Measurements from ENCODE around the gene RXRA.

DNA sequence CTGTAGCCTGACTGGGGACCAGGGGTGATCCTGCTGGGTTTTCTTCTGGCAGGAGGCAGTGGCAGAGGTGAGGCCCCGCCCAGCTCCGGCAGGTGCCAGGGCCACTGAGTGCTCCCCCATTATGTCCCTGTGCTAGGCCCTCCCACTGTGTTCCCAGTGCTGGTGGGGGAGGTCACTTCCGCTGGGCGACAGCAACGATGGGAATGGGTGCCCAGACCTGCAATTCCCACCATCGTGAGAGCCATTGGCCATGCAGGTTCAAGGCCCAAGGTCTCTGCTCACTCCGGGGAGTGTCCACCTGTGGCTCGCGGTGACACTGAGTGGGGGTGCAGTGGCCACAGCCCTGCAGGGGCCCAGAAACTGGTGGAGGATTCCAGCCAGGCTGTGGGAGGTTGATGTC lies 98.6 kb downstream of the RXRA start:
- TF ChIP-seq, protein P1, sequence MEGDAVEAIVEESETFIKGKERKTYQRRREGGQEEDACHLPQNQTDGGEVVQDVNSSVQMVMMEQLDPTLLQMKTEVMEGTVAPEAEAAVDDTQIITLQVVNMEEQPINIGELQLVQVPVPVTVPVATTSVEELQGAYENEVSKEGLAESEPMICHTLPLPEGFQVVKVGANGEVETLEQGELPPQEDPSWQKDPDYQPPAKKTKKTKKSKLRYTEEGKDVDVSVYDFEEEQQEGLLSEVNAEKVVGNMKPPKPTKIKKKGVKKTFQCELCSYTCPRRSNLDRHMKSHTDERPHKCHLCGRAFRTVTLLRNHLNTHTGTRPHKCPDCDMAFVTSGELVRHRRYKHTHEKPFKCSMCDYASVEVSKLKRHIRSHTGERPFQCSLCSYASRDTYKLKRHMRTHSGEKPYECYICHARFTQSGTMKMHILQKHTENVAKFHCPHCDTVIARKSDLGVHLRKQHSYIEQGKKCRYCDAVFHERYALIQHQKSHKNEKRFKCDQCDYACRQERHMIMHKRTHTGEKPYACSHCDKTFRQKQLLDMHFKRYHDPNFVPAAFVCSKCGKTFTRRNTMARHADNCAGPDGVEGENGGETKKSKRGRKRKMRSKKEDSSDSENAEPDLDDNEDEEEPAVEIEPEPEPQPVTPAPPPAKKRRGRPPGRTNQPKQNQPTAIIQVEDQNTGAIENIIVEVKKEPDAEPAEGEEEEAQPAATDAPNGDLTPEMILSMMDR (IDR thresholded peaks at IDR 0.05; ENCODE audit: extremely low read depth in 1 of 2, insufficient read depth in 1 of 2, low read depth in 1 of 2, low read length in 2 of 2): no peak
- no peak for TF ChIP-seq EZH2 (IDR thresholded peaks at IDR 0.05; ENCODE audit: borderline replicate concordance, low read depth, low read length, severe bottlenecking)
- TF ChIP-seq POLR2A (IDR thresholded peaks at IDR 0.05; ENCODE audit: low read depth, low read length): no peak
- TF ChIP-seq POLR2AphosphoS5 (IDR thresholded peaks at IDR 0.05; ENCODE audit: insufficient read depth, low read depth, low read length): no peak
- no peak for TF ChIP-seq FOS (IDR thresholded peaks at IDR 0.05; ENCODE audit: borderline replicate concordance, insufficient read depth, low read length)
- TF ChIP-seq MAX (IDR thresholded peaks at IDR 0.05; ENCODE audit: insufficient read depth, insufficient read length): no peak

All from endothelial cell of umbilical vein (primary cell).